Stromal cell of bone marrow (primary cell): ENCODE data around the gene TYSND1.
"Not testable (repeated sequence)": the region's sequence is repeated elsewhere in the genome, so short reads cannot be mapped to it uniquely, and the experiment has no call there.

Experiments
- DNase-seq: peaks from one replicate; pipeline ENCODE4 v3.0.0-alpha.2; 2012; ENCODE audit warnings: low read depth

TYSND1 gene

DNA sequence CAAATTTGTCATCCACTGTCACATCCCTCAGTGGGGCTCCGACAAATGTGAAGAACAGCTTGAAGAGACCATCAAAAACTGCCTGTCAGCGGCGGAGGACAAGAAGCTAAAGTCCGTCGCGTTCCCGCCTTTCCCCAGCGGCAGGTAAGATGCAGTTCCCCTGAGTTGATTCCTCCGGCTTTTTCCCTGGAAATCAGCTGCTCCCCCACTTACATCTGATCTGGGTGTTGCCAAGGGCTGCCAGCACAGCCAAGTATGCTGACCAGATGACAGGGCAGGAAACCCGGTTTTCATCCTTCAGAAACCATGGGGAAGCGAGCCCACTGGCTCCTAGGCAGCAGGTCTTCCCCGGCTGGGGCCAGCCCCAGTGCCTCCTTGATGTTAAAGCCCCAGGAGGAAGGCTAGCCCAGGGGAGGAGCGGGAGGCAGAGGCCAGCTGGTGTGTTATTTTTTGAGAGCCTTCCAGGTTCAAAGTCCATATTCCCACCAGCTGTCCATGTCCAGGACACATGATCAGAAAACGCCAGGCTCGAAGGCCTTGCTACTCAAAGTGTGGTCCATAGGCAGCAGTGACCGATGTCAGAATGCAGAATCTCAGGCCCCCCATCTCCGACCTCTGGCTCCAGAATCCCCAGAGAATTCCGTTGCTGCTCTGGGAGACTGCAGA is 37.3 kb downstream of the TYSND1 start:
- no peak for DNase-seq

DNA sequence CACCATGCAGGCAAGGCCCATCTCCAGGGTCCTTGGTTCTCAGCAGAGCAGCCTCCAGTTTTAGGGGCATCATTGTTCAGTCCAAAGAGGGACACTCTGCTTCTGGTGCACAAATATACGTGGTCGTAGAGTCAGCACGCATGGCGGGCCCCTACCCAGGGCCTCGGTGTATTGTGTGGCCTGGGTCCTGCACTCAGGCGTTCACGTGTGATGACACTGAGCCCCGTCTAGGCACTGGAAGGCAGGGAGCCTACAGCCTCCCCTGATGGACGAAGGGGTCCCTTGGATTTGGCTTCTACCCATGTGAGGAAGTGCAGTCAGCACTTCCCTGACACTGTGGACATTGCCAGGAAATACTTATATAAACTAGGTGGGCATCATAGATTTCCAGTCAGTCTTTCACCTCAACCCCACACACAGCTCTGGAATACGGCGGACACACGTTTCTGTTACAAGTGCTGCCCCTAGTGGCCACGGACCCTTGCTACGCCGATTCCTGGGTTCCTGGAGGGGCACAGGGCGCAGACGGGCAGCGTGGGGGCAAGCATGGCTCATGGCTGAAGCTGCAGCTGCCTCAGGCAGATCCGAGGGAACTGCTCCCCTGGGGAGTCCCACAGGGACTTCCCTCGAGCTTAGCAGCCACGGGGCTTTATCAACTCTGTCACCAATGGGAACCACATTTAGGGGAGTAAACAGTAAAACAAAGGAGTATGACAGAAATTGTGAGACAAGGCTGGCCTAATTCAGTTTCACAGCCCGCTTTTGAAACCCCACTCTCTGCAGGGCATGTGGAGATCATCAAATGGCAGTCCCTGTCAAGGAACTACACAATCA is 39.3 kb downstream of the TYSND1 start:
- no peak for DNase-seq

- no peak for DNase-seq
Measured at GRCh38 chr10:70101668-70102067, 44.8 kb downstream of the TYSND1 start.

DNA sequence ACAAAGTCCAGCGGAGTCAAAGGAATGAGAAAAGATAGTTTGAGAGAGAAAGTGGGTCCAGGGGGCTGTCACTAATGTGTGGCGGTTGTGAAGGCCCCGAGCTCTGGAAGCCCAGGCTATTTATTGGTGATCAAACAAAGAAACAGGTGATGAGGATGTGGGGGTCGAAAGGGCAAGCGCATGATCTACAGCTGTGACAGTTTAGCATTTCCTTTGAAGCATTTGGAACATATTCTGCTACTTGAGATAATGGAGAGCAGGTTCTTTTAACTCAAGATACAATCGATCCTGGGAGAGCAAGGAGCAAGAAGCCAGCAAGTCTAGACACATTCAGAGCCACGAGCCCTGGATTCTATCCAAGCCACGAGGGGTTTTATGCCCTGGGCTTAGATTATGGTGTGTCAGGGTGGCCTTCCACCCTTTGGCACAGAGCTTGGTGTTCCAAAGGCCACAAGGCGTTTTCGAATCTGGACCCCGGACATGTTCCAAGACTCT is 45.4 kb downstream of the TYSND1 start:
- DNase-seq: not testable (repeated sequence)

- no peak for DNase-seq
Measured at GRCh38 chr10:70098271-70098670, 48.2 kb downstream of the TYSND1 start.

- DNase-seq: no peak
Measured at GRCh38 chr10:70097459-70097858, 49.0 kb downstream of the TYSND1 start.

DNA sequence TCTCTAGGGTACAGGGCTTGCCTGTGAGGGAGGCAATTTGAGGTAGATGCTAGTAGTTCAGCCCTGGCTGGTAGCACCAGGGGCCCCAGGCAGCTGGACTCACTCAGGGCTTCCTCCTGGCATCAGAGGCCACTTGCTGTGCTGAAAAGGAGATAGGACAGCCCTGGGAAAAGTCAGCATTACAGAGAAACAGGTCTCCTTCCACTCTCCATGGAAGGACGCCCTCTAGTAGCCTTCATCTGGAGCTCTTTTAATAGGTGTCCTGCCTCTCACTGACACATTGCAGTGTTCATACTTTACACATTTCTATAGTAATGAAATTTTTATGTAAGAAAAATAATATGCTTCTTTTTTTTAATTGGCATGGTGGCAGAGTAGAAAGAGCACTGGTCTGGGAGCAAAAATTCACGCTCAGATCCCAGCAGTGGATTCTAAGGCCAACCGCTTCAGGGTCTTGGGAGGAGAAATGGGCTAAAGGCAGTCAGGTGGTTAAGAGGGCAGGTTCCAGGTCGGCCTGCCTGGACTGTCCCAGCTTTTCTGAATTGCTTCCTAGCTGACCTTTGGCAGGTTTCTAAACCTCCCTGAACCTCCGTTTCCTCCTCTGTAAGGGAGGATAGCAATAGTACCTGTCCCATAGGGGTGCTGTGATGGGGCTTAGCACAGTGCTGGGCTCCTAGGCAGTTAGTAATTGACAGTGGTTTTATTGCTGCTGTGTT is 49.6 kb downstream of the TYSND1 start:
- no peak for DNase-seq

- no peak for DNase-seq
Measured at GRCh38 chr10:70096016-70096704, 50.3 kb downstream of the TYSND1 start.

DNA sequence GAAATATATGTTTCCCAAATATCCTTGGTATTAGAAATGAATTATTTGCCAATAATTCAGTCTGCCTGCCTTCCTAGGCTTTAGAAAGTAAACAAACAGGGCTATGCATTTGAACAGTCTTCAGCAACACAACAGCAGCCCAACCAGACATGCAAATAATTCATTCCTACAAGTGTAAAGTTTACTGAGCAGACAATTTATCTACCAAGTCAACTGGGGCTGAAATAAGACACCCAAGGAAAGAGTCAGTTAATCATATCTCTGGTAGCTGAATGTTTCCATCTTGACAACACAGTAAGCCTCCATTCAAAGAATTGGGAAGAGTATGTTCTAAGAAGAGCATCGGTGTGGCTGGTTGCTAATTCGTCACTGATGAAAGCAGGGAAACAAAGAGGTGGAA is 52.2 kb downstream of the TYSND1 start:
- DNase-seq: no peak

- DNase-seq: no peak
Measured at GRCh38 chr10:70093335-70093944, 53.1 kb downstream of the TYSND1 start.

- no peak for DNase-seq
Measured at GRCh38 chr10:70092389-70092718, 54.1 kb downstream of the TYSND1 start.

GRCh38 chr10:70090951-70091350 is 55.5 kb downstream of the TYSND1 start:
- no peak for DNase-seq

DNA sequence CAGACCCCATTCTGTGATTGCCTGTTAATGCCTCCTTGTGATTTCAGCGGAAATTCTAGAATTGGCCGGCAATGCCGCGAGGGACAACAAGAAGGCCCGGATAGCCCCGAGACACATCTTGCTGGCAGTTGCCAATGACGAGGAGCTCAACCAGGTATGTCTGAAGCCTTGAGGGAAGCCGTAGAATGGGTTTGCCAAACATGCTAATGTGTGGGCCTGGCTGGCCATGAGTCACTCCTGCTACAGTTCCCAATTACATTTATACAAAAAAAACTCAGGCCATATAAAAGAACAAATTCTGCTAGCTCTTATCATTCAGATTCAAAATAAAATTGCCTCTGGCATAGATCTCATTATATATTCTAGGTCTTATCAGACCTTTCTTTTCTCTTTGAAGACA is 56.5 kb downstream of the TYSND1 start:
- DNase-seq: no peak

- DNase-seq: no peak
Measured at GRCh38 chr10:70088308-70088698, 58.2 kb downstream of the TYSND1 start.
